ENCODE data around the gene SPEM1. TPM values are rescaled to one million over a fixed set of nuclear protein-coding genes. Genes with fewer than 3 reads are reported as not detected.

Gene SPEM1
- total RNA-seq, 4 donors from 2014 or later: not detected

DNA sequence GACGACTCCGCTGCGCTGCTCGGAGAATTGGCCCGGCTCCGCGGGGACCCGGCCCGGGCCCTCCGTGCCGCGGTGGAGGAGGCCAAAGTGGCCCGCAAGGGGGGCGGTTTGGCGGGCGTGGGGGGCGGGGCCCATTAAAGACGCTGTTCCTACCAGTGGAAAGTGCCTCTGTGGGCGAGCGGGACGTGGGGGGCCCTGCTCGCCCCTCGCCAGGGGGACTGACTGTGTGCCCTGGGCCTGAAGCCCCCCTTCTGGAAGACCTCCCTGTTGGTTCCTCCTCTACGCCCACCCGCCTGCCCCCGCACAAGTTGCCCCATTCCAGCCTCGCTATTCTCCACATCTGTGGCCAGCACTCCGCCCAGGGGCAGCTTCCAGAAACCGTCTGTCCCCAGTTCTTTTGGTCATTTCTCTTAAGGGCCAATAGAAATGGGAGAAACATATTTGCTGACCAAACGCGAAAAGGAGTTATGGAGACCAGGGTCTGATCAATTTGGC, 17.3 kb downstream of the SPEM1 start:
- peaks cover 0 to 23% of the 10 kb centered on the region in 2 donors for H3K27me3 ChIP-seq
- intact Hi-C loops (cut with DNase I; ENCODE audit: low total_unique reads): loop anchor here (10.0 kb wide), 1 partner anchor 47 kb away; the partner anchor contains the start of genes POLR2A and SLC35G6

DNA sequence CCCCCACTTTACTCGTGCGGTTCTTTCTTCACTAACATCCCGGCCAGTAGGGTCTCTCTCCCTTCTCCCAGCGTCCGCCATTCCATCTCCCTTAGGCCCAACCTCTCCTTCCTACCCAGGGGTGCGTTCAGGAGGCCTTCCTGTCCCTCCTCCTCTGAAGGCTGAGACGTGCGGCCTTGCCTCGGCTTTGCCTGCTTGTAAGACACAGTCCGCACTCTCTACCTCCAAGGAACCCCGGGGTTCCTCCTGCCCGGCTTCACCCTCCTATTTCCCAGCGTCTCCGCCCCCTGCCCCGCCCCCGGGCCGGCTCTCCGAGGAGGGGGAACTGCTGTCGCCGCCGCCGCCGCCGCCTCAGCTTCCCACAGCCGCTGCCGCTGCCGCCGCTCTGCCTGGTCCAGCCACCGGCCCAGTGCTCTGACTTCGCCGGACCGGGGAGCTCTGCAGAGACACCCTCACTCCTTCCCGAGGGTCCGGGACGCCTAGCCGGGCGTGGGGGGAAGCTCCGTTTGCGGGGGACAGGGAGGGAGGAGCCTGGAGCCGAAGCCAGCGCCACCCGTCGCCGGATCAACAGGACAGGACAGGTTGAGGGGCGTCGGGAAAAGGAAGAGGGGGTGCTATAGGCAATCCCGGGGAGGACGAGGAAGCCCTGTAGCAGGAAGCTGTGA, 18.0 kb downstream of the SPEM1 start:
- Histone ChIP-seq H3K9me3 (no peaks in the 10 kb centered on the region), H3K4me3 (peak overlapping the region; percentile 16), H3K27me3 (peaks cover 0 to 23% of the 10 kb centered on the region in 2 donors), H3K27ac (peak overlapping the region; percentile 41 to 64), H3K4me1 (peaks cover 0 to 43% of the 10 kb centered on the region in 2 donors), H3K36me3 (no peaks in the 10 kb centered on the region)
- TF ChIP-seq, protein P1, sequence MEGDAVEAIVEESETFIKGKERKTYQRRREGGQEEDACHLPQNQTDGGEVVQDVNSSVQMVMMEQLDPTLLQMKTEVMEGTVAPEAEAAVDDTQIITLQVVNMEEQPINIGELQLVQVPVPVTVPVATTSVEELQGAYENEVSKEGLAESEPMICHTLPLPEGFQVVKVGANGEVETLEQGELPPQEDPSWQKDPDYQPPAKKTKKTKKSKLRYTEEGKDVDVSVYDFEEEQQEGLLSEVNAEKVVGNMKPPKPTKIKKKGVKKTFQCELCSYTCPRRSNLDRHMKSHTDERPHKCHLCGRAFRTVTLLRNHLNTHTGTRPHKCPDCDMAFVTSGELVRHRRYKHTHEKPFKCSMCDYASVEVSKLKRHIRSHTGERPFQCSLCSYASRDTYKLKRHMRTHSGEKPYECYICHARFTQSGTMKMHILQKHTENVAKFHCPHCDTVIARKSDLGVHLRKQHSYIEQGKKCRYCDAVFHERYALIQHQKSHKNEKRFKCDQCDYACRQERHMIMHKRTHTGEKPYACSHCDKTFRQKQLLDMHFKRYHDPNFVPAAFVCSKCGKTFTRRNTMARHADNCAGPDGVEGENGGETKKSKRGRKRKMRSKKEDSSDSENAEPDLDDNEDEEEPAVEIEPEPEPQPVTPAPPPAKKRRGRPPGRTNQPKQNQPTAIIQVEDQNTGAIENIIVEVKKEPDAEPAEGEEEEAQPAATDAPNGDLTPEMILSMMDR (IDR thresholded peaks at IDR 0.05): no peak
- TF ChIP-seq POLR2A (IDR thresholded peaks at IDR 0.05): peak; percentile 5 to 9
- intact Hi-C loops (cut with DNase I; ENCODE audit: low total_unique reads): loop anchor here (10.0 kb wide), 1 partner anchor 47 kb away; the partner anchor contains the start of genes POLR2A and SLC35G6
- peak; percentile 50 to 54 for DNase-seq

More for the DNA sequence above, 17.3 kb downstream of the SPEM1 start:
- Histone ChIP-seq H3K36me3 (no peaks in the 10 kb centered on the region), H3K4me3 (peak overlapping the region; percentile 15 to 16), H3K9me3 (no peaks in the 10 kb centered on the region), H3K27ac (peak overlapping the region; percentile 41 to 64), H3K4me1 (peaks cover 0 to 43% of the 10 kb centered on the region in 2 donors)
- TF ChIP-seq, protein P1 (IDR thresholded peaks at IDR 0.05): no peak
- no peak for TF ChIP-seq POLR2A (IDR thresholded peaks at IDR 0.05)
- no peak for DNase-seq

DNA sequence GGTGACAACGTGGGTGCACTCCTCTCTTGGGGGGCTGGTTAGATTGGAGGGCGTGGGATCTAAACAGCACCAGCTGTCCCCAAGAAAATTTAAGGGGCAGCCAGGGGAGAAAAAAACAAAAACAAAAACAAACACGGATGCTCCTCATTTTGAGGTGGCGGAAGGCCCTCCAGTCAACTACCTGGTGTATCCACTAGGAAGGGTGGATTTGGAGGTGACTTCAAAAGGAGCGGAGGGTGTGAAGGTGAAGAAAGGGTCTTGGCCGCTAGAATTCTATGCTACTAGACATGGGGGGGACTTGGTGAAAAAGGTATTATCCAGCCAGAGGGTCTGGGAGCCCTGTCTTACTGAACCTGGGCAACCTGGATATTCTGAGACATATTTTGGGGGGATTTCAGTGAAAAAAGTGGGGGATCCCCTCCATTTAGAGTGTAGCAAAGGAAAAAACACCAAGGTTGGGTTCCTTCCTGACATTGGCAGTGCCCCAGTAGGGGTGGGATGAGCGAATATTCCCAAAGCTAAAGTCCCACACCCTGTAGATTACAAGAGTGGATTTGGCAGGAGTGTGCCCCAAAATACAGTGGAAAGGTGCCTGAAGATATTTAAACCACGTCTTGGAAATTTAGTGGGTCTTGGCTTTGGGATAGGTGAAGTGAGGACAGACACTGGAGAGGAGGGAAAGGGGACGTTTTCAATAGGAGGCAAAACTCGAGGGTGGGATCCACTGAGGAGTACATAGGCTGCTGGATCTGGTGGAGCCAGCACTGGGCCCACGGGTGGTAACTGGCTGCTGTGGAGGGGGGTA, 18.7 kb downstream of the SPEM1 start:
- Histone ChIP-seq H3K9me3 (no peaks in the 10 kb centered on the region), H3K27ac (peak overlapping the region; percentile 41 to 64), H3K4me1 (peaks cover 0 to 43% of the 10 kb centered on the region in 2 donors), H3K36me3 (no peaks in the 10 kb centered on the region), H3K27me3 (peaks cover 0 to 23% of the 10 kb centered on the region in 2 donors), H3K4me3 (peak overlapping the region in 1 of 2 donors; percentile 16)
- TF ChIP-seq, protein P1 (IDR thresholded peaks at IDR 0.05): no peak
- no peak for TF ChIP-seq POLR2A (IDR thresholded peaks at IDR 0.05)
- no peak for DNase-seq
- intact Hi-C loops (cut with DNase I; ENCODE audit: low total_unique reads): loop anchor here (10.0 kb wide), 1 partner anchor 46 kb away; the partner anchor contains the start of genes POLR2A and SLC35G6

DNA sequence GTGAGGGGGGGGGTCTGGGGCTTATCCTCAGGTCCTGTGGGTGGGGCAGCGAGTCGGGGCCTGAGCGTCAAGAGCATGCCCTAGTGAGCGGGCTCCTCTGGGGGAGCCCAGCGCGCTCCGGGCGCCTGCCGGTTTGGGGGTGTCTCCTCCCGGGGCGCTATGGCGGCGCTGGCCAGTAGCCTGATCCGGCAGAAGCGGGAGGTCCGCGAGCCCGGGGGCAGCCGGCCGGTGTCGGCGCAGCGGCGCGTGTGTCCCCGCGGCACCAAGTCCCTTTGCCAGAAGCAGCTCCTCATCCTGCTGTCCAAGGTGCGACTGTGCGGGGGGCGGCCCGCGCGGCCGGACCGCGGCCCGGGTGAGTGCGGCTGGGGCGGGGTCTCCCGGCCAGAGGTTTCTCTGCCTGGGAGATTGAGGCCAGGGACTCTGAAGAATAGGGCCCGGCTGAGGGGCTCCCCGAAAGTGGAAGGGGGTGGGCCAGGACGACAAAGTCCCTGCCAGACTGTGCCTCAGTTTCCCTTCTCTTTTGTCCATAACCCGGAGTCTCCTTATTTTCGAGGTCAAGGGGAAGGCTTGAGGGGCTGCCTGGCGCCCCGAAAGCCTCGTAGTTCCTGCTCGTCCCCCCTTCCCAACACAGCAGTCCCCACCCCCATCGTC, 19.5 kb downstream of the SPEM1 start, which contains the start of gene FGF11:
TSS of gene FGF11 (plus strand) at position 51 of the 651 bp plus-strand sequence. CDS start at position 160, 109 bp downstream.
- no peak for DNase-seq
- Histone ChIP-seq H3K36me3 (no peaks in the 10 kb centered on the region), H3K4me3 (peak within 1 kb of the TSS; percentile 17 to 19), H3K27me3 (peaks cover 0 to 23% of the 10 kb centered on the region in 2 donors), H3K9me3 (no peaks in the 10 kb centered on the region), H3K4me1 (peaks cover 0 to 43% of the 10 kb centered on the region in 2 donors), H3K27ac (peak within 1 kb of the TSS; percentile 41 to 64)
- intact Hi-C loops (cut with DNase I; ENCODE audit: low total_unique reads): loop anchor here (10.0 kb wide), 1 partner anchor 45 kb away; the partner anchor contains the start of genes POLR2A and SLC35G6
- TF ChIP-seq POLR2A (IDR thresholded peaks at IDR 0.05): no peak
- TF ChIP-seq, protein P1 (IDR thresholded peaks at IDR 0.05): no peak
